H1 (cell line): ENCODE results near the gene DCTD. TPM values are rescaled to one million over a fixed set of nuclear protein-coding genes. Genes with fewer than 3 reads are reported as not detected.

ENCODE experiments used
- CTCF ChIA-PET: fragments of 300-600 bp; sonication (Branson Sonifier 250); formaldehyde crosslinking; loops from one replicate; lab custom pipeline; 2021; ENCODE audit not compliant: partially characterized antibody; lab: Charles Lee
- POLR2A ChIA-PET: fragments of 300-600 bp; sonication (Branson Sonifier 250); formaldehyde crosslinking; loops from one replicate; lab custom pipeline; 2021; ENCODE audit warnings: inconsistent platforms; ENCODE audit not compliant: partially characterized antibody; lab: Charles Lee
- DNase-seq, 2 experiments: peaks; one replicate each; pipeline versions ENCODE4 v3.0.0 to v3.0.0-alpha.2; 2010 to 2022; ENCODE audit warnings: low spot score in 2 of 2, low read depth in 1 of 2, mixed read lengths in 1 of 2
- FAIRE-seq: peaks from 2 replicates; lab custom pipeline; 2011; peaks lifted over from hg19 to GRCh38; lab: Jason Lieb, UNC
- H2AFZ ChIP-seq: 2 replicates; pipeline ENCODE4 v1.8.1; 2012; ENCODE audit warnings: low read length, inconsistent platforms
- H2AK5ac ChIP-seq: 2 replicates; pipeline ENCODE4 v1.6.1; 2013; ENCODE audit warnings: low read depth, low read length
- H2BK120ac ChIP-seq: replicated peaks from 2 replicates; pipeline ENCODE3; 2013; ENCODE audit warnings: low read depth, low read length, inconsistent platforms
- H2BK12ac ChIP-seq: 2 replicates; pipeline ENCODE4 v1.6.1; 2013; ENCODE audit warnings: low read depth, low read length
- H2BK15ac ChIP-seq: 2 replicates; pipeline ENCODE4 v1.6.1; 2013; ENCODE audit warnings: low read length
- H2BK20ac ChIP-seq: 2 replicates; pipeline ENCODE4 v1.6.1; 2013; ENCODE audit warnings: low read length
- H2BK5ac ChIP-seq: 2 replicates; pipeline ENCODE4 v1.6.1; 2013; ENCODE audit warnings: low read depth, low read length
- H3K14ac ChIP-seq: 2 replicates; pipeline ENCODE4 v1.6.1; 2013; ENCODE audit warnings: inconsistent platforms; ENCODE audit not compliant: insufficient read length
- H3K18ac ChIP-seq: 2 replicates; pipeline ENCODE4 v1.6.1; 2013; ENCODE audit warnings: low read length; ENCODE audit errors: extremely low read depth
- H3K23ac ChIP-seq: 2 replicates; pipeline ENCODE4 v1.6.1; 2013; ENCODE audit warnings: inconsistent platforms; ENCODE audit not compliant: insufficient read length
- H3K23me2 ChIP-seq: 2 replicates; pipeline ENCODE4 v1.6.1; 2013; ENCODE audit warnings: low read depth, low read length
- H3K27ac ChIP-seq: 2 replicates; pipeline ENCODE4 v1.6.1; 2011; ENCODE audit warnings: low read depth, low read length, inconsistent platforms
- H3K27me3 ChIP-seq, 4 experiments: replicated peaks in 1 of 4; 1 replicate in 1 of 4; 2 replicates in 3 of 4; pipeline versions ENCODE4 v1.6.1 to v1.8.1; 2011 to 2013; ENCODE audit warnings: low read length in 3 of 4, mild to moderate bottlenecking in 3 of 4, inconsistent platforms in 2 of 4, mixed read lengths in 2 of 4, moderate library complexity in 1 of 4; ENCODE audit not compliant: control insufficient read depth in 3 of 4, insufficient read depth in 3 of 4; ENCODE audit errors: extremely low read depth in 1 of 4
- H3K36me3 ChIP-seq, 4 experiments: 2 replicates each; pipeline versions ENCODE4 v1.6.1 to v1.8.1; 2011 to 2013; ENCODE audit warnings: mild to moderate bottlenecking in 4 of 4, low read length in 3 of 4, moderate library complexity in 2 of 4, control low read depth in 1 of 4, inconsistent platforms in 1 of 4; ENCODE audit not compliant: insufficient read depth in 4 of 4, control insufficient read depth in 2 of 4
- H3K4ac ChIP-seq: replicated peaks from 2 replicates; pipeline ENCODE3; 2013; ENCODE audit warnings: low read length, low read depth, mixed read lengths, inconsistent platforms; ENCODE audit not compliant: insufficient read length
- H3K4me1 ChIP-seq, 4 experiments: replicated peaks in 1 of 4; 1 replicate in 1 of 4; 2 replicates in 3 of 4; pipeline versions ENCODE4 v1.6.1 to v1.8.1; 2011 to 2013; ENCODE audit warnings: low read length in 3 of 4, inconsistent platforms in 2 of 4, mixed read lengths in 1 of 4; ENCODE audit not compliant: insufficient read depth in 4 of 4, control insufficient read depth in 3 of 4
- H3K4me2 ChIP-seq, 2 experiments: 2 replicates each; pipeline versions ENCODE4 v1.6.1 to v1.8.1; 2011 to 2013; ENCODE audit warnings: low read depth in 2 of 2, low read length in 2 of 2, control low read depth in 1 of 2, inconsistent platforms in 1 of 2, mild to moderate bottlenecking in 1 of 2; ENCODE audit not compliant: insufficient read depth in 1 of 2
- H3K4me3 ChIP-seq, 4 experiments: fragments of 200-600, 300-600 bp in 1 of 4; sonication (generic), shearing (Covaris generic), sonication (Bioruptor Twin) in 1 of 4; 2 replicates each; pipeline versions ENCODE4 v1.5.1 to v1.8.1; 2011 to 2016; ENCODE audit warnings: low read length in 4 of 4, low read depth in 3 of 4, control low read depth in 2 of 4, inconsistent platforms in 2 of 4, mild to moderate bottlenecking in 2 of 4, mixed read lengths in 1 of 4, moderate library complexity in 1 of 4; ENCODE audit not compliant: insufficient read depth in 2 of 4; ENCODE audit errors: extremely low read depth in 1 of 4
- H3K56ac ChIP-seq: replicated peaks from 2 replicates; pipeline ENCODE3; 2013; ENCODE audit warnings: low read depth, mild to moderate bottlenecking, mixed read lengths, low read length, inconsistent platforms; ENCODE audit not compliant: insufficient read length
- H3K79me1 ChIP-seq: 2 replicates; pipeline ENCODE4 v1.6.1; 2013; ENCODE audit warnings: low read depth, low read length, control low read depth
- H3K79me2 ChIP-seq, 2 experiments: 2 replicates each; pipeline versions ENCODE4 v1.6.1 to v1.8.1; 2012 to 2013; ENCODE audit warnings: low read length in 2 of 2, mild to moderate bottlenecking in 2 of 2, inconsistent platforms in 1 of 2; ENCODE audit not compliant: insufficient read depth in 2 of 2, control insufficient read depth in 1 of 2
- H3K9ac ChIP-seq, 4 experiments: replicated peaks in 1 of 4; 1 replicate in 1 of 4; 2 replicates in 3 of 4; pipeline versions ENCODE4 v1.6.1 to v1.8.1; 2011 to 2013; ENCODE audit warnings: low read depth in 3 of 4, low read length in 3 of 4, control low read depth in 2 of 4, mild to moderate bottlenecking in 2 of 4, moderate library complexity in 2 of 4, inconsistent platforms in 1 of 4; ENCODE audit errors: extremely low read depth in 1 of 4
- H3K9me3 ChIP-seq, 2 experiments: 2 replicates each; pipeline versions ENCODE4 v1.6.1 to v1.8.1; 2012 to 2013; ENCODE audit warnings: mild to moderate bottlenecking in 2 of 2, moderate library complexity in 2 of 2, control low read depth in 1 of 2, inconsistent platforms in 1 of 2, low read depth in 1 of 2, low read length in 1 of 2, mixed read lengths in 1 of 2; ENCODE audit not compliant: insufficient read depth in 2 of 2
- H4K20me1 ChIP-seq, 2 experiments: replicated peaks in 1 of 2; 2 replicates each; pipeline versions ENCODE3 to v1.8.1; 2011 to 2013; ENCODE audit warnings: inconsistent platforms in 2 of 2, low read length in 2 of 2, mild to moderate bottlenecking in 1 of 2; ENCODE audit not compliant: insufficient read depth in 2 of 2, control insufficient read depth in 1 of 2
- H4K5ac ChIP-seq: 2 replicates; pipeline ENCODE4 v1.6.1; 2013; ENCODE audit warnings: low read length, low read depth, mixed read lengths, inconsistent platforms; ENCODE audit not compliant: insufficient read length
- H4K8ac ChIP-seq: 2 replicates; pipeline ENCODE4 v1.8.0; 2013; ENCODE audit warnings: mild to moderate bottlenecking, moderate library complexity, low read length, inconsistent platforms; ENCODE audit not compliant: insufficient read depth; ENCODE audit errors: extremely low read depth
- H4K91ac ChIP-seq: replicated peaks from 2 replicates; pipeline ENCODE3; 2013; ENCODE audit warnings: low read length, mixed read lengths, inconsistent platforms; ENCODE audit not compliant: insufficient read length
- EGR1 ChIP-seq: IDR thresholded peaks from 2 replicates; pipeline ENCODE4 v1.6.1; 2011; ENCODE audit warnings: low read depth, low read length, borderline replicate concordance
- EZH2 ChIP-seq: fragments of 200-600 bp; sonication (generic); IDR thresholded peaks from 2 replicates; pipeline ENCODE4 v1.7.1; 2012; ENCODE audit warnings: low read depth, mild to moderate bottlenecking, moderate library complexity, low read length, inconsistent platforms; ENCODE audit not compliant: severe bottlenecking
- HDAC6 ChIP-seq: IDR thresholded peaks from one replicate; pipeline ENCODE4 v1.7.1; 2012; ENCODE audit warnings: low read depth, mild to moderate bottlenecking, inconsistent platforms, low read length, moderate library complexity
- JUN ChIP-seq: IDR thresholded peaks from 2 replicates; pipeline ENCODE4 v1.6.1; 2011; ENCODE audit warnings: low read depth, mild to moderate bottlenecking, improper control_type of control experiment, low read length
- JUND ChIP-seq: IDR thresholded peaks from 2 replicates; pipeline ENCODE4 v1.6.1; 2011; ENCODE audit warnings: mild to moderate bottlenecking, improper control_type of control experiment, low read length
- PHF8 ChIP-seq: fragments of 200-600 bp; sonication (generic); conservative IDR thresholded peaks from 2 replicates; pipeline ENCODE4 v1.7.1; 2012; ENCODE audit warnings: low read depth, mild to moderate bottlenecking, inconsistent platforms, low read length, moderate library complexity
- SIX5 ChIP-seq: IDR thresholded peaks from 2 replicates; pipeline ENCODE4 v1.6.1; 2011; ENCODE audit warnings: mild to moderate bottlenecking, low read depth, low read length
- SP4 ChIP-seq: IDR thresholded peaks from 2 replicates; pipeline ENCODE4 v1.6.1; 2012; ENCODE audit warnings: low read length, inconsistent platforms
- TCF12 ChIP-seq: IDR thresholded peaks from 2 replicates; pipeline ENCODE4 v1.6.1; 2011; ENCODE audit warnings: low read depth, mild to moderate bottlenecking, low read length
- YY1 ChIP-seq: IDR thresholded peaks from 2 replicates; pipeline ENCODE4 v1.6.1; 2011; ENCODE audit warnings: low read depth, mild to moderate bottlenecking, low read length
- WGBS, 2 experiments: shearing (Covaris generic) in 1 of 2; methylation state at CpG; one replicate each; pipeline versions ENCODE4 v1.1.6 to v1.1.7; 2013 to 2015; ENCODE audit warnings: low lambda C conversion rate in 2 of 2, mixed read lengths in 2 of 2, inconsistent platforms in 1 of 2, low coverage in 1 of 2, missing lambda C conversion rate in 1 of 2; ENCODE audit not compliant: insufficient replicate concordance in 2 of 2, insufficient coverage in 1 of 2, insufficient read length in 1 of 2; ENCODE audit errors: extremely low coverage in 1 of 2, missing lambda C conversion rate in 1 of 2; 5-methylcytosine and 5-hydroxymethylcytosine counted together
- polyA plus RNA-seq, 7 experiments: library from polyadenylated mRNA; depleted of rRNA in 3 of 7; stranded (reverse) in 5 of 7; unstranded in 2 of 7; fragments of >200 nt in 5 of 7; fragments of 200-250 nt in 2 of 7; gene quantifications; 1 replicate in 5 of 7; 2 replicates in 1 of 7; 4 replicates in 1 of 7; pipeline versions ENCODE4 v1.2.1 to v1.2.3, GENCODE V29; 2011 to 2013; ENCODE audit warnings: missing spikeins in 2 of 7, mixed read lengths in 2 of 7
- total RNA-seq: library from RNA; stranded (reverse); fragmentation: NEBNext Ultra II Directional; extraction: Animal tissue kit (Norgen Biotek cat#: 25700); gene quantifications from 2 replicates; pipeline ENCODE4 v1.2.1, GENCODE V29; 2021
- TF ChIP-seq, protein P1 (sequence below): IDR thresholded peaks from 2 replicates; pipeline ENCODE4 v1.6.1; 2011; ENCODE audit warnings: low read depth, mild to moderate bottlenecking, low read length; ENCODE audit not compliant: insufficient read depth

Gene DCTD
- total and polyA plus RNA-seq, 2 of the 8 experiments (the other 6 are each of a cell fraction or from before 2014, with no cell fraction given) = 60.2 to 69.5 TPM

DNA sequence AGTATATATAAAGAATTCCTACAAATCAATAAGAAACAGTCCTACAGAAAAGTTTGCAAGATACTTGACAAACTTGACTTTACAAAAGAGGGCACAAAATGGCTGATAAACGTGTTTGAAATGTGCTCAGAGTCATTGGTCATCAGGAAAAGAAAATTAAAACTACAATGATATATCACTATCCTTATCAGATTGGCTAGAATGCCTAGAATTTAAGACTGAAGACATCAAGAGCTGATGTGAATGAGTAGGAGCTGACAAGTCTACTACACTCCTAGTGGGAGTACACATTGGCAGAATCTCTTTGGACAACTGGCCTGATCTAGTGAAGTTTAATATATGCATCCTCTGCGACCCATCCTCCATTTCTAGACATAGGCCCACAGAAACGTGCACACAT, 10.3 kb upstream of the DCTD start:
- Histone ChIP-seq H3K23ac (no peak overlapping the region), H3K36me3 (no peaks in the 10 kb centered on the region), H4K91ac (no peak overlapping the region), H3K9ac (no peak overlapping the region; a peak in 1 of 7 replicates), H4K8ac (no peak overlapping the region), H2BK15ac (no peak overlapping the region), H3K4me1 (no peaks in the 10 kb centered on the region), H2BK5ac (no peak overlapping the region), H3K79me2 (no peaks in the 10 kb centered on the region), H3K4me3 (no peak overlapping the region), H3K18ac (no peak overlapping the region), H3K27me3 (no peaks in the 10 kb centered on the region), H2BK12ac (no peak overlapping the region), H2BK120ac (no peak overlapping the region), H4K5ac (no peak overlapping the region), H3K4ac (no peak overlapping the region), H4K20me1 (no peaks in the 10 kb centered on the region), H3K4me2 (no peak overlapping the region), H3K56ac (no peak overlapping the region), H3K9me3 (no peaks in the 10 kb centered on the region), H2BK20ac (no peak overlapping the region), H2AFZ (no peak overlapping the region), H2AK5ac (no peak overlapping the region), H3K27ac (no peak overlapping the region), H3K23me2 (no peaks in the 10 kb centered on the region), H3K14ac (no peak overlapping the region), H3K79me1 (no peaks in the 10 kb centered on the region)
- WGBS, 2 experiments = 90% methylated on average over 3 of the region's 3 CpGs; no CpG with 5 or more reads in 1 of the 2 experiments
- no peak for FAIRE-seq
- ChIA-PET CTCF (interaction anchor here (0.9 to 6.7 kb wide), 13 partner anchors 9 to 486 kb away, joined by 3 to 74 read pairs (median 3); no protein-coding TSS in a partner anchor), POLR2A (no interaction called here)
- DNase-seq = no peak
- no peak for TF ChIP-seq TCF12
- TF ChIP-seq YY1 = no peak
- TF ChIP-seq PHF8 = no peak
- TF ChIP-seq HDAC6 = no peak
- TF ChIP-seq EZH2 = no peak
- no peak for TF ChIP-seq SP4
- TF ChIP-seq JUND = no peak
- TF ChIP-seq, protein P1, sequence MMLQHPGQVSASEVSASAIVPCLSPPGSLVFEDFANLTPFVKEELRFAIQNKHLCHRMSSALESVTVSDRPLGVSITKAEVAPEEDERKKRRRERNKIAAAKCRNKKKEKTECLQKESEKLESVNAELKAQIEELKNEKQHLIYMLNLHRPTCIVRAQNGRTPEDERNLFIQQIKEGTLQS = no peak
- TF ChIP-seq JUN = no peak
- no peak for TF ChIP-seq EGR1
- TF ChIP-seq SIX5 = no peak
